Astrocyte (in vitro differentiated cells and primary cell): ENCODE data around the gene C10orf105. TPM values are rescaled to one million over a fixed set of nuclear protein-coding genes. Genes with fewer than 3 reads are reported as not detected.

Experiments
- DNase-seq: peaks from one replicate; pipeline ENCODE4 v3.0.0-alpha.2; 2010; ENCODE audit warnings: low read depth
- FAIRE-seq: peaks from 2 replicates; lab custom pipeline; 2011; peaks lifted over from hg19 to GRCh38; lab: Jason Lieb, UNC
- H2AFZ ChIP-seq: 2 replicates; pipeline ENCODE4 v1.6.0; 2012; ENCODE audit warnings: low read depth, low read length, inconsistent platforms
- H3K27ac ChIP-seq: 2 replicates; pipeline ENCODE4 v1.5.1; 2011; ENCODE audit warnings: low read depth, low read length, inconsistent platforms
- H3K27me3 ChIP-seq: 2 replicates; pipeline ENCODE4 v1.6.0; 2011; ENCODE audit warnings: low read length, inconsistent platforms; ENCODE audit not compliant: insufficient read depth
- H3K36me3 ChIP-seq: 2 replicates; pipeline ENCODE4 v1.5.1; 2011; ENCODE audit warnings: low read length, inconsistent platforms; ENCODE audit not compliant: insufficient read depth
- H3K4me1 ChIP-seq: 2 replicates; pipeline ENCODE4 v1.5.1; 2011; ENCODE audit warnings: low read length, inconsistent platforms; ENCODE audit not compliant: insufficient read depth
- H3K4me2 ChIP-seq: 2 replicates; pipeline ENCODE4 v1.6.0; 2012; ENCODE audit warnings: low read length, inconsistent platforms
- H3K4me3 ChIP-seq: 2 replicates; pipeline ENCODE4 v1.5.1; 2011; ENCODE audit warnings: low read depth, mild to moderate bottlenecking, low read length, inconsistent platforms; ENCODE audit not compliant: insufficient read depth
- H3K79me2 ChIP-seq: 2 replicates; pipeline ENCODE4 v1.6.0; 2012; ENCODE audit warnings: mild to moderate bottlenecking, low read length, inconsistent platforms; ENCODE audit not compliant: insufficient read depth
- H3K9ac ChIP-seq: 2 replicates; pipeline ENCODE4 v1.6.0; 2012; ENCODE audit warnings: mild to moderate bottlenecking, low read length, inconsistent platforms
- H3K9me3 ChIP-seq: 2 replicates; pipeline ENCODE4 v1.5.1; 2012; ENCODE audit warnings: low read depth, mild to moderate bottlenecking, low read length, inconsistent platforms; ENCODE audit not compliant: insufficient read depth
- H4K20me1 ChIP-seq: 2 replicates; pipeline ENCODE4 v1.6.0; 2012; ENCODE audit warnings: low read length, inconsistent platforms; ENCODE audit not compliant: insufficient read depth
- H3K27ac Mint-ChIP-seq: one replicate; pipeline ENCODE4 v1.8.0; 2021; ENCODE audit warnings: mild to moderate bottlenecking, mixed read lengths; ENCODE audit not compliant: unreplicated experiment
- H3K27me3 Mint-ChIP-seq: one replicate; pipeline ENCODE4 v1.8.0; 2021; ENCODE audit warnings: low read depth, mixed read lengths; ENCODE audit not compliant: unreplicated experiment
- H3K36me3 Mint-ChIP-seq: one replicate; pipeline ENCODE4 v1.8.0; 2021; ENCODE audit warnings: low read depth, mixed read lengths; ENCODE audit not compliant: unreplicated experiment
- H3K4me1 Mint-ChIP-seq: one replicate; pipeline ENCODE4 v1.8.0; 2021; ENCODE audit warnings: low read depth, mixed read lengths; ENCODE audit not compliant: unreplicated experiment
- H3K4me3 Mint-ChIP-seq: one replicate; pipeline ENCODE4 v1.8.0; 2021; ENCODE audit warnings: mild to moderate bottlenecking, moderate library complexity, mixed read lengths; ENCODE audit not compliant: unreplicated experiment
- H3K9me3 Mint-ChIP-seq: one replicate; pipeline ENCODE4 v1.8.0; 2021; ENCODE audit warnings: mild to moderate bottlenecking, mixed read lengths; ENCODE audit not compliant: unreplicated experiment
- EZH2 ChIP-seq: IDR thresholded peaks from 2 replicates; pipeline ENCODE4 v1.6.1; 2012; ENCODE audit warnings: mild to moderate bottlenecking, low read length, inconsistent platforms; ENCODE audit not compliant: insufficient read depth
- total RNA-seq: library from RNA; stranded (reverse); gene quantifications from 2 replicates; pipeline ENCODE4 v1.2.1, GENCODE V29; 2021
- TF ChIP-seq, protein P1 (sequence below): IDR thresholded peaks from 2 replicates; pipeline ENCODE4 v1.5.1; 2011; ENCODE audit warnings: low read depth, mild to moderate bottlenecking, inconsistent platforms, low read length, moderate library complexity; ENCODE audit not compliant: insufficient read depth

Gene C10orf105
- total RNA-seq, 1 donor from 2014 or later, result not detected

DNA sequence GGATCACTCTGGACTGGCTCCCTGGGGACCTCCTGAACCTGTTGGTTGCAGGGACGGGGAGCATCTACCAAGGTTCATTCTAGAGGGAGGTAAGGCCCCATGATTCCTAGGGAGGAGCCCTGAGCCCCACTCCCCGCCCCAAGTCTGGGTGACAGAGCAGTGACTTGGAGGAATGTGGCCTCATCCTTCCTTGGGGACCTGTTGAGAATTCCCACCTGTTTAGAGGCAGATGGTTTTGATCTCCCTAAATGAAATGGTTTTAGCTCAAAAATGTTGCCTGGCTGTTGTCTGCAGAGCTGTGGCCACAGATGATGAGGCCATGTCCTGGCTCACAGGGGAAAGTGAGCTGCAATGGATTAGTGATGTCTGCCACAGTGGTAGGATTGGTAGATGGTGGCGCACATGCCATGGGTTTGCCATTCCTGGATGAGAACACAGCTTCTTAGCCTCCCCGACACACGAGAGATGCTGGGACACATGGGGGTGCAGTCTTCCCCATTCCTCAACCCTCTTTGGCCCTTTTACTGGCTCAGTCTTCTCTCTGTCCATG is 12.3 kb downstream of the C10orf105 start:
- Histone ChIP-seq H3K9ac (no peak overlapping the region), H3K27ac (no peak overlapping the region), H2AFZ (no peak overlapping the region), H3K27me3 (peaks cover 8% of the 10 kb centered on the region), H3K4me1 (no peaks in the 10 kb centered on the region), H3K36me3 (no peaks in the 10 kb centered on the region), H3K4me3 (no peak overlapping the region), H3K9me3 (no peaks in the 10 kb centered on the region), H3K4me2 (no peak overlapping the region), H4K20me1 (no peaks in the 10 kb centered on the region), H3K79me2 (no peaks in the 10 kb centered on the region)
- FAIRE-seq, result no peak
- Mint-ChIP-seq H3K4me1 (no peaks in the 10 kb centered on the region), H3K27ac (no peak overlapping the region), H3K27me3 (peaks cover 45% of the 10 kb centered on the region), H3K36me3 (no peaks in the 10 kb centered on the region), H3K9me3 (no peaks in the 10 kb centered on the region), H3K4me3 (no peak overlapping the region)
- TF ChIP-seq, protein P1, sequence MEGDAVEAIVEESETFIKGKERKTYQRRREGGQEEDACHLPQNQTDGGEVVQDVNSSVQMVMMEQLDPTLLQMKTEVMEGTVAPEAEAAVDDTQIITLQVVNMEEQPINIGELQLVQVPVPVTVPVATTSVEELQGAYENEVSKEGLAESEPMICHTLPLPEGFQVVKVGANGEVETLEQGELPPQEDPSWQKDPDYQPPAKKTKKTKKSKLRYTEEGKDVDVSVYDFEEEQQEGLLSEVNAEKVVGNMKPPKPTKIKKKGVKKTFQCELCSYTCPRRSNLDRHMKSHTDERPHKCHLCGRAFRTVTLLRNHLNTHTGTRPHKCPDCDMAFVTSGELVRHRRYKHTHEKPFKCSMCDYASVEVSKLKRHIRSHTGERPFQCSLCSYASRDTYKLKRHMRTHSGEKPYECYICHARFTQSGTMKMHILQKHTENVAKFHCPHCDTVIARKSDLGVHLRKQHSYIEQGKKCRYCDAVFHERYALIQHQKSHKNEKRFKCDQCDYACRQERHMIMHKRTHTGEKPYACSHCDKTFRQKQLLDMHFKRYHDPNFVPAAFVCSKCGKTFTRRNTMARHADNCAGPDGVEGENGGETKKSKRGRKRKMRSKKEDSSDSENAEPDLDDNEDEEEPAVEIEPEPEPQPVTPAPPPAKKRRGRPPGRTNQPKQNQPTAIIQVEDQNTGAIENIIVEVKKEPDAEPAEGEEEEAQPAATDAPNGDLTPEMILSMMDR, result no peak
- TF ChIP-seq EZH2, result no peak
- DNase-seq, result no peak

DNA sequence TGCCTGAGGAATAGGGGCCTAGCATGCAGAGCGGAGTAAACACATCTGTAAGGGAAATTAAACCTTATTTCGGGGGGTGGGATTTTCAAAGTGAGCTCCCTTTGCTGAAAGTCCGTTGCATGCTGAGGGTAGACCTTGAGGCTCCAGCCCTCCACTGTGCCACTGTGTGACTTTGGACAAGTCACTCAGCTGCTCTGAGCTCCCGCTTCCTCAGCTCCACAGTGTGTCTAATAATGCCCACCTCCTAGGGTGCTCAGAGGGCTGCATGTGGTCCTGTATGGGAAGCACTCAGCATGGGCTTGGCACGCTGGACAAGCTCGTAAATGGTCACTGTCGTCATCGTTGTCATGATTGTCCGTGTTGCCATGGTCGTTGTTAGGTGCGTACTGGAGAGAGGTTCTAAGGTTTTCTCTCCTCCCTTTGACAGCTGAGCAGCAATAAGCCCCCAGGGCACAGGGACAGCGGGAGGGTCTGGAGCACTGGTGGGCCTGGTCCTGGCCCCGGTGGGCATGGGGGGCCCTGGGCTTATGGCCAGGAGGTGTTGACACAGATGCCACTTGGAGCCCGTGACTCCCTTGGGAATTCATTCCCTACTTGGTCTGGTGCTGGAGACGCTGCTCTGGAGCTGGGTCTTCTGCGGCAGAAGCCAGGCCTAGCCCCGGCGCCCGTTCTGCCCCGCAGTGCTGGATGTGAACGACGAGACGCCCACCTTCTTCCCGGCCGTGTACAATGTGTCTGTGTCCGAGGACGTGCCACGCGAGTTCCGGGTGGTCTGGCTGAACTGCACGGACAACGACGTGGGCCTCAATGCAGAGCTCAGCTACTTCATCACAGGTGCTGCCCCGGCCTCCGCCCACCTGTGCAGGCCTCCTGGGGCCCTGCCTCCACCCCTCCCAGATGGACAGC is 13.1 kb downstream of the C10orf105 start:
- no peaks in the 10 kb centered on the region for H3K36me3 Mint-ChIP-seq
- TF ChIP-seq EZH2, result no peak
- TF ChIP-seq, protein P1, result no peak
- no peak overlapping the region for H3K27ac Mint-ChIP-seq
- H3K9me3 ChIP-seq, result no peaks in the 10 kb centered on the region
- no peaks in the 10 kb centered on the region for H3K4me1 Mint-ChIP-seq
- no peaks in the 10 kb centered on the region for H3K36me3 ChIP-seq
- H3K4me3 ChIP-seq, result no peak overlapping the region
- no peak overlapping the region for H3K4me2 ChIP-seq
- H3K27me3 Mint-ChIP-seq, result peaks cover 45% of the 10 kb centered on the region
- H3K27ac ChIP-seq, result no peak overlapping the region
- H4K20me1 ChIP-seq, result no peaks in the 10 kb centered on the region
- FAIRE-seq, result no peak
- peaks cover 8% of the 10 kb centered on the region for H3K27me3 ChIP-seq
- no peaks in the 10 kb centered on the region for H3K9me3 Mint-ChIP-seq
- H3K9ac ChIP-seq, result no peak overlapping the region
- H3K4me1 ChIP-seq, result no peaks in the 10 kb centered on the region
- no peak overlapping the region for H3K4me3 Mint-ChIP-seq
- H3K79me2 ChIP-seq, result no peaks in the 10 kb centered on the region
- no peak overlapping the region for H2AFZ ChIP-seq
- DNase-seq, result no peak

DNA sequence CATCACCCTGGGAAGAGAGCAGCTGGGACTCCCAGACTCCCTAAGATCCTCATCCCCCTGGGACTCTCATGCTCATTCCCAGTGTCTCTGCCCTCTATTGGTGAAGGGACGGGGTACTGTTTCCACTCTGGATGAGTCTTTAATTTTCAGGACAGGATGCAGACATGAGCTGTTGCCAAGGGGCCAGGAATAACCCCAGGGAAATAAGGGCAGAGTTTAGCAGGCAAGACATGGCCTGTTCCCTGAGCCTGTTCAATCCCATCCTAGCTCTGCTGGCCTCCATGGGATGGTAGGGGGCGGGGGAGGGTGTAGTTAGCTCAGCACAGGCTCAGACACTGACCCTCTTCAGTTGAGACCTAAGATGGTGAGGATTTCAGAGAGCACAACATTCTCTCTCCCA is 14.0 kb downstream of the C10orf105 start:
- Mint-ChIP-seq H3K4me3 (no peak overlapping the region), H3K9me3 (no peaks in the 10 kb centered on the region), H3K4me1 (no peaks in the 10 kb centered on the region), H3K36me3 (no peaks in the 10 kb centered on the region), H3K27me3 (peaks cover 50% of the 10 kb centered on the region), H3K27ac (no peak overlapping the region)
- FAIRE-seq (no peak), DNase-seq (no peak)
- Histone ChIP-seq H4K20me1 (no peaks in the 10 kb centered on the region), H3K27me3 (peaks cover 8% of the 10 kb centered on the region), H3K4me1 (no peaks in the 10 kb centered on the region), H3K79me2 (no peaks in the 10 kb centered on the region), H3K4me2 (no peak overlapping the region), H3K9me3 (no peaks in the 10 kb centered on the region), H3K36me3 (no peaks in the 10 kb centered on the region), H3K9ac (no peak overlapping the region), H3K4me3 (no peak overlapping the region), H2AFZ (no peak overlapping the region), H3K27ac (no peak overlapping the region)
- TF ChIP-seq, protein P1, result no peak
- TF ChIP-seq EZH2, result no peak
